CD8-positive, alpha-beta memory T cell (primary cell): ENCODE data around the gene CRLF2. TPM values are rescaled to one million over a fixed set of nuclear protein-coding genes. Genes with fewer than 3 reads are reported as not detected.

ENCODE experiments used
- CTCF ChIA-PET: fragments of 350-600 bp; sonication (Branson Sonifier 250); formaldehyde crosslinking; loops from one replicate; lab custom pipeline; 2021; ENCODE audit warnings: antibody characterized with exemption; lab: Charles Lee
- POLR2A ChIA-PET: fragments of 350-600 bp; sonication (Branson Sonifier 250); formaldehyde crosslinking; loops from one replicate; lab custom pipeline; 2021; ENCODE audit warnings: antibody characterized with exemption; lab: Charles Lee
- DNase-seq, 5 donors: peaks; one replicate each; pipeline versions ENCODE4 v3.0.0 to v3.0.0-alpha.2; 2020 to 2022; ENCODE audit warnings: mixed read lengths in 1 of 5
- H3K27ac ChIP-seq: one replicate; pipeline ENCODE4 v1.7.0; 2013; ENCODE audit warnings: low read depth, mild to moderate bottlenecking, low read length, moderate library complexity
- H3K27me3 ChIP-seq: 2 replicates; pipeline ENCODE4 v1.7.0; 2013; ENCODE audit warnings: low read length, mild to moderate bottlenecking; ENCODE audit not compliant: insufficient read depth, poor library complexity, severe bottlenecking
- H3K36me3 ChIP-seq: 2 replicates; pipeline ENCODE4 v1.7.0; 2013; ENCODE audit warnings: mild to moderate bottlenecking, low read length, moderate library complexity; ENCODE audit not compliant: insufficient read depth
- H3K4me1 ChIP-seq: 2 replicates; pipeline ENCODE4 v1.7.0; 2013; ENCODE audit warnings: mild to moderate bottlenecking, low read length, moderate library complexity; ENCODE audit not compliant: insufficient read depth
- H3K4me3 ChIP-seq: 2 replicates; pipeline ENCODE4 v1.7.0; 2013; ENCODE audit warnings: mild to moderate bottlenecking, low read length
- H3K9me3 ChIP-seq: 2 replicates; pipeline ENCODE4 v1.7.0; 2013; ENCODE audit warnings: mild to moderate bottlenecking, low read length
- H3K27ac Mint-ChIP-seq, 8 donors: one replicate each; pipeline ENCODE4 v1.8.0; 2020 to 2021; ENCODE audit warnings: mixed read lengths in 8 of 8, mild to moderate bottlenecking in 6 of 8, inconsistent platforms in 3 of 8, moderate library complexity in 3 of 8
- H3K27me3 Mint-ChIP-seq, 2 donors: one replicate each; pipeline ENCODE4 v1.8.0; 2020 to 2021; ENCODE audit warnings: mixed read lengths in 2 of 2, mild to moderate bottlenecking in 1 of 2, moderate library complexity in 1 of 2
- H3K36me3 Mint-ChIP-seq, 3 donors: one replicate each; pipeline ENCODE4 v1.8.0; 2020 to 2021; ENCODE audit warnings: mixed read lengths in 3 of 3, inconsistent platforms in 1 of 3, mild to moderate bottlenecking in 1 of 3
- H3K4me1 Mint-ChIP-seq, 3 donors: one replicate each; pipeline ENCODE4 v1.8.0; 2020 to 2021; ENCODE audit warnings: mixed read lengths in 3 of 3, inconsistent platforms in 1 of 3, mild to moderate bottlenecking in 1 of 3
- H3K4me3 Mint-ChIP-seq, 7 donors: one replicate each; pipeline ENCODE4 v1.8.0; 2020 to 2021; ENCODE audit warnings: mixed read lengths in 7 of 7, mild to moderate bottlenecking in 6 of 7, moderate library complexity in 4 of 7, inconsistent platforms in 2 of 7
- H3K9me3 Mint-ChIP-seq, 5 donors: one replicate each; pipeline ENCODE4 v1.8.0; 2020 to 2022; ENCODE audit warnings: mixed read lengths in 5 of 5, mild to moderate bottlenecking in 3 of 5, moderate library complexity in 2 of 5, inconsistent platforms in 1 of 5
- polyA plus RNA-seq: library from polyadenylated mRNA; unstranded; fragments of 300-500 nt; fragmentation: Illumina TruSeq; gene quantifications from one replicate; pipeline ENCODE4 v1.2.3, GENCODE V29; 2021
- total RNA-seq, 2 experiments: library from RNA; stranded (reverse); gene quantifications; one replicate each; pipeline ENCODE4 v1.2.3, GENCODE V29; 2021

CRLF2 gene
- total and polyA plus RNA-seq, 3 experiments from 2014 or later, result 0.13 to 0.22 TPM; not detected in 1

GRCh38 chrX:1223242-1223600 is 10.8 kb upstream of the CRLF2 start:
- no peaks in the 10 kb centered on the region for H3K36me3 ChIP-seq
- Mint-ChIP-seq H3K27ac (no peak overlapping the region), H3K4me1 (peaks cover 0 to 4% (median 2%) of the 10 kb centered on the region in 3 donors), H3K27me3 (peaks cover 0 to 4% of the 10 kb centered on the region in 2 donors), H3K4me3 (no peak overlapping the region), H3K36me3 (no peaks in the 10 kb centered on the region), H3K9me3 (peaks cover 2 to 11% (median 8%) of the 10 kb centered on the region in 5 donors)
- POLR2A ChIA-PET, result no interaction called here
- H3K4me1 ChIP-seq, result no peaks in the 10 kb centered on the region
- H3K9me3 ChIP-seq, result peaks cover 7% of the 10 kb centered on the region
- no peak overlapping the region for H3K27ac ChIP-seq
- CTCF ChIA-PET, result no interaction called here
- no peak for DNase-seq
- no peak overlapping the region for H3K4me3 ChIP-seq
- no peaks in the 10 kb centered on the region for H3K27me3 ChIP-seq

GRCh38 chrX:1222531-1223241 is 10.2 kb upstream of the CRLF2 start:
- H3K27me3 Mint-ChIP-seq, result peaks cover 0 to 4% of the 10 kb centered on the region in 2 donors
- H3K9me3 Mint-ChIP-seq, result peaks cover 2 to 11% (median 8%) of the 10 kb centered on the region in 5 donors
- H3K27ac Mint-ChIP-seq, result no peak overlapping the region
- no peaks in the 10 kb centered on the region for H3K36me3 ChIP-seq
- H3K27me3 ChIP-seq, result no peaks in the 10 kb centered on the region
- ChIA-PET POLR2A (no interaction called here), CTCF (no interaction called here)
- peaks cover 7% of the 10 kb centered on the region for H3K9me3 ChIP-seq
- no peaks in the 10 kb centered on the region for H3K4me1 ChIP-seq
- H3K4me1 Mint-ChIP-seq, result peaks cover 0 to 4% (median 2%) of the 10 kb centered on the region in 3 donors
- H3K36me3 Mint-ChIP-seq, result no peaks in the 10 kb centered on the region
- no peak overlapping the region for H3K27ac ChIP-seq
- H3K4me3 Mint-ChIP-seq, result no peak overlapping the region
- H3K4me3 ChIP-seq, result no peak overlapping the region
- DNase-seq, result no peak

GRCh38 chrX:1221296-1221845 is 8.9 kb upstream of the CRLF2 start:
- H3K4me3 Mint-ChIP-seq, result no peak overlapping the region
- no peak overlapping the region for H3K27ac Mint-ChIP-seq
- no peak for DNase-seq
- no peaks in the 10 kb centered on the region for H3K4me1 ChIP-seq
- H3K9me3 ChIP-seq, result peaks cover 7% of the 10 kb centered on the region
- peaks cover 0 to 4% (median 2%) of the 10 kb centered on the region in 3 donors for H3K4me1 Mint-ChIP-seq
- peaks cover 0 to 1% (median 0%) of the 10 kb centered on the region in 3 donors for H3K36me3 Mint-ChIP-seq
- H3K9me3 Mint-ChIP-seq, result peaks cover 2 to 11% (median 8%) of the 10 kb centered on the region in 5 donors
- peaks cover 4% of the 10 kb centered on the region in 2 donors for H3K27me3 Mint-ChIP-seq
- H3K4me3 ChIP-seq, result no peak overlapping the region
- no peak overlapping the region for H3K27ac ChIP-seq
- no peaks in the 10 kb centered on the region for H3K27me3 ChIP-seq
- no peaks in the 10 kb centered on the region for H3K36me3 ChIP-seq
- POLR2A ChIA-PET, result no interaction called here
- CTCF ChIA-PET, result no interaction called here

GRCh38 chrX:1218286-1218685 is 5.8 kb upstream of the CRLF2 start:
- POLR2A ChIA-PET, result no interaction called here
- no peak overlapping the region for H3K4me3 Mint-ChIP-seq
- H3K36me3 Mint-ChIP-seq, result peaks cover 0 to 1% (median 0%) of the 10 kb centered on the region in 3 donors

GRCh38 chrX:1215123-1215823 is 2.8 kb upstream of the CRLF2 start:
- no peak overlapping the region for H3K4me3 ChIP-seq
- H3K36me3 ChIP-seq, result no peaks in the 10 kb centered on the region
- no peak overlapping the region for H3K27ac Mint-ChIP-seq
- H3K27me3 Mint-ChIP-seq, result peaks cover 6 to 12% of the 10 kb centered on the region in 2 donors
- H3K36me3 Mint-ChIP-seq, result peaks cover 0 to 3% (median 0%) of the 10 kb centered on the region in 3 donors
- ChIA-PET CTCF (no interaction called here), POLR2A (no interaction called here)
- no peaks in the 10 kb centered on the region for H3K27me3 ChIP-seq
- H3K27ac ChIP-seq, result no peak overlapping the region
- peaks cover 0 to 2% (median 0%) of the 10 kb centered on the region in 5 donors for H3K9me3 Mint-ChIP-seq
- H3K4me1 ChIP-seq, result no peaks in the 10 kb centered on the region
- peaks cover 5 to 17% (median 9%) of the 10 kb centered on the region in 3 donors for H3K4me1 Mint-ChIP-seq
- DNase-seq, result no peak
- no peaks in the 10 kb centered on the region for H3K9me3 ChIP-seq
- no peak overlapping the region for H3K4me3 Mint-ChIP-seq

More at GRCh38 chrX:1218286-1218685, 5.8 kb upstream of the CRLF2 start:
- Histone ChIP-seq H3K27me3 (no peaks in the 10 kb centered on the region), H3K4me1 (no peaks in the 10 kb centered on the region), H3K36me3 (no peaks in the 10 kb centered on the region), H3K4me3 (no peak overlapping the region), H3K9me3 (peaks cover 5% of the 10 kb centered on the region), H3K27ac (no peak overlapping the region)
- Mint-ChIP-seq H3K27ac (no peak overlapping the region), H3K27me3 (peaks cover 5 to 12% of the 10 kb centered on the region in 2 donors), H3K9me3 (peaks cover 2 to 8% (median 5%) of the 10 kb centered on the region in 5 donors), H3K4me1 (no peaks in the 10 kb centered on the region)
- DNase-seq, result no peak
- CTCF ChIA-PET, result no interaction called here

- Histone ChIP-seq H3K27ac (no peak overlapping the region), H3K9me3 (no peaks in the 10 kb centered on the region), H3K4me1 (no peaks in the 10 kb centered on the region), H3K27me3 (no peaks in the 10 kb centered on the region), H3K4me3 (no peak overlapping the region), H3K36me3 (no peaks in the 10 kb centered on the region)
- Mint-ChIP-seq H3K9me3 (peaks cover 0 to 2% (median 0%) of the 10 kb centered on the region in 5 donors), H3K4me3 (peak overlapping the region in 1 of 7 donors; percentile 75), H3K27ac (peak overlapping the region in 1 of 8 donors; percentile 74), H3K36me3 (peaks cover 0 to 3% (median 0%) of the 10 kb centered on the region in 3 donors), H3K27me3 (peaks cover 6 to 12% of the 10 kb centered on the region in 2 donors), H3K4me1 (peaks cover 5 to 17% (median 9%) of the 10 kb centered on the region in 3 donors)
- CTCF ChIA-PET, result no interaction called here
- DNase-seq, result no peak
- POLR2A ChIA-PET, result no interaction called here
These were observed 1.5 kb upstream of the CRLF2 start for GRCh38 chrX:1213971-1214370.

GRCh38 chrX:1210844-1211243 is 1.6 kb downstream of the CRLF2 start:
- ChIA-PET CTCF (no interaction called here), POLR2A (no interaction called here)
- no peak overlapping the region for H3K4me3 Mint-ChIP-seq
- Histone ChIP-seq H3K36me3 (no peaks in the 10 kb centered on the region), H3K4me1 (peaks cover 9% of the 10 kb centered on the region), H3K27me3 (no peaks in the 10 kb centered on the region), H3K4me3 (no peak overlapping the region), H3K27ac (no peak overlapping the region), H3K9me3 (no peaks in the 10 kb centered on the region)
- no peak for DNase-seq
- peaks cover 0 to 5% (median 0%) of the 10 kb centered on the region in 3 donors for H3K36me3 Mint-ChIP-seq
- no peak overlapping the region for H3K27ac Mint-ChIP-seq
- H3K4me1 Mint-ChIP-seq, result peaks cover 17 to 38% (median 26%) of the 10 kb centered on the region in 3 donors
- peaks cover 8 to 10% of the 10 kb centered on the region in 2 donors for H3K27me3 Mint-ChIP-seq
- H3K9me3 Mint-ChIP-seq, result peaks cover 0 to 3% (median 0%) of the 10 kb centered on the region in 5 donors
